GM18861 (cell line): Measurements from ENCODE around the gene DENND2D.

Experiments used
- ATAC-seq: cut with Tn5 transposase; IDR thresholded peaks from one replicate; pipeline ENCODE4 v1.9.1; 2021; ENCODE audit not compliant: unreplicated experiment

The DENND2D gene

DNA sequence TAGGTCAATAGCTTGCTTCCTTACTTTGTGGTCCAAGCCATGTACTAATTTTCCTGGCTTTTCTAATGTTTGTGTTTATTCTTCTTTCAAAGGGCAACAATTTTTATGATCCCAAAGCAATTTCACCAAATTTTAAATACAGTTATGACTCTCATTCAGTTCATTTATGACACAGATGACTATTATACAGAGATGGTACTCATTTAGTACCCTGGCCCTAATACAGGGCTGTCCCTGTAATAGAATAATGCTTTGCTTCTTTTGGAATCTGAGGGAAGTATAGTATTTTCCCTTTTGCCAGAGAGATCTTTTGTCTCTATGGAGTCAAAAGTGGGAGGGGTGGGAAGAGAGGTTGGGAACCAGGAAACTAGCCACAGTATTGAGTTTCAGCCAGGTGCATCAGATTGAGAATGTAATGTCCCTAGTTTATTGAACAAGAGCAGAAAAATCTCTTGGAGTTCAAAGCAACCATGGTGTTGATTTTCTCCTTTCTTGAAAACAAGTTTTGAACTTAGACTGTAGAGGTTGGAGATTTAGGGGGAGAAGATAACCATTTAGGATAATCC lies 20.4 kb downstream of the DENND2D start:
- no peak for ATAC-seq

DNA sequence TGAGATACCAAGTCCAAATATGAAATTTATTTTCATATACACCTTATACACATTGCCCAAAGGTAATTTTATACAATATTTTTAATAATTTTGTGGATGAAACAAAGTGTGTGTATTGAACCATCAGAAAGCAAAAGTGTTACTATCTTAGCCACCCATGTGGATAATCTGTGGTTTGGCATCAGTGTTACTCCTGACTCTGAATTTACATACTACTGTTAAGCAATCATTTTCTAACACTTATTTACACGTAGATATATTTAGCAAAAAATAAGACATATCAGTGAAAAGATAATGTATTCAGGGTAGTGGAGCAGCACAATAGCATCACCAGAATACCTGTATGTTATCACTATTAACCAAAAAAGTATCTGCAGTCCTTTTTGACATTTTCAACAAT lies 23.8 kb downstream of the DENND2D start:
- peak; percentile 73 for ATAC-seq

DNA sequence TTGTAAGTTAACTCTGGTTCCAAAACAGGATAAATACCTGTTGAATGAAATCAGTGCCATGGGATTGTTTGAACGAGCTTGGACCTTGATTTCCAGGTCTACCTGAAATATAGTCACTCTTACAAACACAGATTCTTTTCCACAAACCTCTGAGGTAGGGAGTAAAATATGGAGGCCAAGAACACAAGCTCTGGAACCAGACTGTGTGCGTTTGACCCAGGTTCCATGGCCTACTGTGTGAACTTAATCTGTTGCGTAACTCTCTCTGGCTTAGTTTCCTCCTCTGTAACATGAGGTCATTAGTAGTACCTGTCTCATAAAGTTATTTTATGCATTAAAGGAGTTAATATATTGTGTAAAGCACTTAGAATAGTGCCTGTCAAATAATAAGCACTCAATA lies 25.1 kb downstream of the DENND2D start:
- no peak for ATAC-seq

DNA sequence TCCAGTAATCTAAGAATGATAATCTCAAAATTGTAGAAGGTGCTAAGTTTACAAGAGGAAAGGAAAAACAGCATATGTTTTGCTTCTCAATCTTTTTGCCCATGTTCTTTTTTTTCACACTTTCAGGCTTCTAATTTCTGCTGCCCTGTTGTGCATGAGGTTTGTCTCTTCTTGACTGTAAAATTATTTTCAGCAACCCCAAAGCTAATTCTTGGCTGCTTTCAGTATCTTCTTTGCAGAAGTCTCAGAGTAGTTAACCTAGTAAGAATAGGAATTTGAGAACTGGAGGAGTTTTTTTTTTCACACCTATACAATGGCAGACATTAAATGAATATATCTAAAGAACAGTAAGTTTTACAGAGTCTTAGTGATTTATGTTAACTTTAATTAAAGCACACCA lies 26.4 kb downstream of the DENND2D start:
- no peak for ATAC-seq

DNA sequence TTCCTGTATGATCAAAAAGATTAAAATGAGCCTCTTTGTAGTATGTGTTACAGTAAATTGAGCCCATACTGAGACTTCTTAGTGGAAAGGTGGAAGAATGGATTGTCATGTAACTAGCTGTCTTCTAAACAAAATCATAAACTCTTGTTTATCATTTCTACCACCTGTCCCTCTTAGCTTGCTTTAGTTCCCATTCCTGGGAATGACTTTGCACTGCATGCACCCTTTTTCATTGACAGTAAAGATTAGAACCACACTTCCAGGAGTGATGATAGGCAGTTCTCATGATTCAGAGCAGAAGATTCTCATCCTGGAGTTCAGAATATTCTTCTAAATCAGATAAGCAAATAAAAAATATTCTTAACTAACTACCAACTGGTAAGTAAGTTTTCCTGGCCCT lies 28.0 kb downstream of the DENND2D start:
- ATAC-seq, result no peak

DNA sequence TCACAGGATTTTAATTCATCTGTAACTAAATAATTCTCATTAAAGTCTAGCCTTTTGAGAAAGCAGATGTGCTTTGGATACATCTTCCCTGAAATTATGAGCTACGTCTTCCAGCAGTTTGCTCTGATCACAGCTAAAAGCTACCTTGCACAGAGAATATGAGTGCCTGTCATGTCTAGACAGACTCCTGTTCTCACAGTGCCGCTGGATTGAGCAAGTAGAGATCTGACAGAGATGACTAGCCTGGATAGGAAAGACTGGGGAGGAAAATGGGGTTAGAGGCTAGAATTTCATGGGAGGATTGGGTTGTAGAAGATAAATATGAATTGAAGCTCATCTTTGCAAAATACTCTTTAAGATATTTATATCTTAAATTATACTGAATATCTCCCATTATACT lies 36.3 kb downstream of the DENND2D start:
- ATAC-seq, result no peak

DNA sequence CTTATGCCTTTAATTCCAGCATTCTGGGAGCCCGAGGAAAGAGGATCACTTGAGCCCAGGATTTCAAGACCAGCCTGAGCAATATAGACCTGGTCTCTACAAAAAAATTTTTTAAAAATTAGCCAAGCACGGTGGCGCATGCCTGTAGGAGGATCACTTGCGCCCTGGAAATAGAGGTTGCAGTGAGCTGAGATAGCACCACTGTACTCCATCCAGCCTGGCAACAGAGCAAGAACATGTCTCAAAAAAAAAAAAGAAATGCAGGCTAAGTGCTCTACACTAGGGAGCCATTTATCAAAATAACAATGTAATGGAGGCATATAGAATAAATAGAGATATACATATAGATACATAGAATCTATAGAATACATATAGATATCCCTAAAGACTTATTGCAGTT lies 37.1 kb downstream of the DENND2D start:
- ATAC-seq, result no peak

DNA sequence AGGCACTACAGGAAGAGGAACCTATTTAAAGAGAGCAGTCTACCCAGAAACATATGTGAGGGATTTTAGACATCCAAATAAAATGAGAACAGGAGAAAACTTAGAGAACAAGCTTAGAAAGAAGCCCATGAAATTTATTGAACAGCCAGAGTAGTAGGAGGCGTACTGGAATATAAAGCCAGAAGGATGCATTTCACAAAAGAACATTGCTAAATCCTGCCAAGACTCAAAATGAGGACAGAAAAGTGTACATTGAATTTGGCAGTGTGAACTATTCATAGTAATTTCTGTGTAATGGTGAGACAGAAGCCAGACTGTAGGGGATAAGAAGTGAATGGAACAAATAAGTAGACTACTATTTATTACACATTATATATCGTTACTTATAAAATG lies 38.0 kb downstream of the DENND2D start:
- ATAC-seq, result no peak

DNA sequence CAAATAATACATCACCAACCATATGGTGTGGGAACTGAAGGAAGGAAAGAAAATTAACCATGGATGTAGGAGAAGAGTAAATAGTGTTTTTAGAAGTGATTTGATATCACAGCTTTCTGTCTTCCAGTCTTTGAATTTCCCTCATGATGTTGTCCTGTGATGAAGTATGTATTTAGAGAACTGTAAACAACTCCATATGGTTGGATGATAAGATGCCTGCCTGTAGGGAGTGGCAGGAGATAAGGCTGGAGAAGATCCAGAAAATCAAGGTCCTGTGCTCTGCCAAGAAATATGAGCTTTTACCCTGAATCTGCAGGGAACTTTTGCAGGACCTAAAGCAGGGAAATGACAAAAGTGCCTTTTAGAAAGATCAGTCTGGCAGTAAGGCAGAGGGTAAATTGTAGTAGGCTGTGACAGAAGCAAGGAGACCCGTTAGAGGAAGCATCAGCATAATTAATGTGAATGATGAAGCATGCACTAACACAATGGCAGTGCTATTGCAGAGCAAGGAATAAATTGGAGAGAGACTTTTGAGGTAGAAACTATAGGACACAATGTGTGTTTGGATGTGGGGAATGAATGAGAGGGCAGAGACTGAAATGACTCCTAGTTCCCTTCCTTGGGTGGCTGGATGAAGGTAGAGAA lies 38.5 kb downstream of the DENND2D start:
- ATAC-seq, result no peak

DNA sequence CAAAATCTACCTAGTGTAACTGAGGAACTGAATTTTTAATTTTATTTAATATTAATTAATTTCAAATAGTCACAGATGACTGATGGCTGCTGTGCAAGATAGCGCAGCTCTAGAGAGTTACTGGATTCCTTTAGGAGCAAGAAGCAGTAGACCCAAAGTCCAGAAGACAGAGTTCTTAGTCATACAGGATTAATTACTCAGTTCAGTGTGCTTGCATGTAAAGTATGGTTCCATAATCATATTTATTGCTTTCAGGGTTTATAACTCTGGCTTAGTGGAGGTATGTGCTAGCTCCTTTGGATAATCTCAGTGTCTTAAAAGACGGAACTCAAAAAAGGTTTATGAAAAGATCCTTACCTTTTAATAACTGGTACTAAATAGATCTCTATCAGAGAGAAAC lies 43.0 kb downstream of the DENND2D start:
- ATAC-seq, result no peak

DNA sequence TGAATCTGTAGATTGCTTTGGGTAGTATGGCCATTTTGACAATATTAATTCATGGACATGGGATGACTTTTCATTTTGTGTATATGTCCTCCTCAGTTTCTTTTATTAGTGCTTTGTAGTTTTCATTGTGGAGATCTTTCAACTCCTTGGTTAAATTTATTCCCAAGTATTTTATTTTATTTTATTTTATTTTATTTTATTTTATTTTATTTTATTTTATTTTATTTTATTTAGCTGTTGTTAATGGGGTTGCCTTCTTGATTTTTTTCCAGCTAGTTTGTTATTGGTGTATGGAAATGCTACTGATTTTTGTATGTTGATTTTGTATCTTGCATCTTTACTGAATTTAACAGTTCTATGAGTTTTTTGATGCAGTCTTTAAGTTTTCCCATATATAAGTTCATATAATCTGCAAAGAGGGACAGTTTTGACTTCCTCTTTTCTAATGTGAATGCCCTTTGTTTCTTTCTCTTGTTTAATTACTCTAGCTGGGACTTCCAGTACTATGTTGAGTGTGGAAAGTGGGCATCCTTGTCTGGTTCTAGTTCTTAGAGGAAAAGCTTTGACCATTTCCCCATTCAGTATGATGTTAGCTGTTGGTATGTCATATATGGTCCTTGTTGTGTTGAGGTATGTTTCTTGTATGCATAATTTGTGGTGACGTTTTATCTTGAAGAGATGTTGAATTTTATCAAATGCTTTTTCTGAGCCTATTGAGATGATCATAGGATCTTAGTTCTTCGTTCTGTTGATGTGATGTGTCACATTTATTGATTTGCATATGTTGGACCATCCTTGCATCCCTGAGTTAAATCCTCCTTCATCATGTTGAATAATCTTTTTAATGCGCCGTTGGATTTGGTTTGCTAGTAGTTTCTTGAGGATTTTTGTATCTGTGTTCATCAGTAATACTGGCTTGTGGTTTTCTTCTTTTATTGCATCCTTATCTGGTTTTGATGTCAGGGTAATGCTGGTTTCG lies 46.1 kb downstream of the DENND2D start:
- no peak for ATAC-seq

DNA sequence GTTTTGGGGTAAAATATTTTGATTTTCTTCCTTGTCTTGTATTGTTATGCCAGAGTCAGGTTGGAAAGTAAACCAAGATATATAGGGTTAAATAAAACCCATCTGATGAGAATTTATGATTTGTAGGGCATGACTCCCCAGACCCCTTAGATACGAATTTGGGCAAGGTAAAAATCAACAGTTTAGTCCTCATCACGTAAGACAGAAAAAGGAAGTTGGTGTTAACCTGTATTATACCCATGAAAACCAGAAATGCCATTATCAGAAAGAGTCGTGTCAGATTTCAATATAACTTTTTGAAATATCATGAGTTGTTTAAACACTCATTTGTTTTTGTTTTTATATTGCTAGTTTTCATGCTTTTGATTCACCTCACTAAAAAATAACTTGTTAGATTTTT lies 48.6 kb downstream of the DENND2D start:
- ATAC-seq, result no peak

DNA sequence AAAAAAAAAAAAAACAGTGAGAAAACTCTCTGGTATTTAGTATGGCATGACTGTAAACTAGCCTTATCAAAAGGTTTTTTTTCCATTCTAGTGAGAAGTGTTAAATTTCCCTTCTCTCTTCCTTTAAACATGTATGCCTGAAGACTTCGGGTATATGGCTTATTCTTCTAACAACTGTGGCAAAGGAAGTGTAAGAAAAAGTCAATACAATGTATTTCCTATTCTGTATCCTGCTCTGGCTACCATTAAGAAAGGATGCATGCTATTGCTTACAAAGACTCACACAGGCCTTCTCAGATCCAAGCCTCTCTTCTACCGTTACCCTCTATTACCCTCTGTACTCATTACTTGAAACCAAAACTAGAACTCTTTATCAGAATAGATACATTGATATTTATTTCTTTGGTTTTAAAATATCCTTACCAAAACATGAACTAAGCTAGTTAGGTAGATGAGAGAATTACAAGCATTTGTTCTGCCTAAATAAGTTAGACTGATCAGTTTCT lies 52.0 kb downstream of the DENND2D start:
- ATAC-seq, result peak; percentile 64

DNA sequence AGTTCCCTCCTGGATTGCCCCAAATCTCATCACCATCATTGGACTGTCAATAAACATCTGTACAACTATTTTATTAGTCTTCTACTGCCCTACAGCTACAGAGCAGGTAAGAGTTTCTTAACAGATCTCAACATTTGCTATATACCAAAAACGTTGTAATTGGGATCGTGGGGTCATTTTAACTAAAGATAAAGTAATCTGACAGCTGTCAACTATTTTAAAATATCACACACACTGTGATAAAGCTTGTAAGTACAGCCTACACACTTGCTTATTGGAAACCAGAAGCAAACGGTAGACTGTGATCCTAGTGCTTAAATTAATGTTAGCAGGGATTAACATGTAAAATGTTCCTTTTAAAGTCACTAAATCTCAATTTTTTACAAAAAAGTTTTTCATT lies 52.5 kb downstream of the DENND2D start:
- no peak for ATAC-seq

DNA sequence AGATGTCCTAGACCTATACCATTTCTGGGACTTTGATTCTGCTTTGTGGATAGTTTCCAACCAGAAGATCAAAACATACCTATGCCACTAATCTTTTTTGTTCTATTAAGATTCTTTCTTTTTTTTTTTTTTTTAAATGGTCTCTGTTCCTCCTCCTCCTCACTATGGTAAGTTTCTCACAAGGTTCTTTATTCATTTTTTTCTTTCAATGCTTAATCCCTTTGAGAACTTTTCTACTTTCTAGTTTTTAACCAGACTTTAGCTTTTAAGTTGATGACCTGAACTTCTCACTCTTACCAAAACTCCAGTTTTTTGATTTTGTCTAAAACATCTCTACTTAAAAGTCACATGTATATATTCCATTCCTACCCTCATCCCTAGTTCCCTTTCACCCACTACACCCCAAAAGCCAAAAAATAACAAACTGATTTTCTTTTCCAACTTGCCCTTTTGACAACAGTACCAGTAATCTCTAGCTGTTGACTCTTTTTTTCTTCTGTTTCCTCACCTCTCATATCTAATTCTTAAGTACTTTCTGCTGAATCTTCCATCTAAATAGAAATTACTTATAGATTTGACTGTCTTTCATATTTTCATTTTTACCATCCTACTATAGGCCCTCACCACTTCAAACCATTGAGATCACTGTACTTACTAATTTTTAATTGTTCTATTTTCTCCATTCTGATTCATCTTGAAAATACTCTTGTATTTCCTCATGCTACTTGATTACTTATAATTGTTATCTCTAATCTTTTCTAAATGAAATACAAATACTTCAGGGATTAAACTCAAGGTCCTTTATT lies 54.3 kb downstream of the DENND2D start:
- ATAC-seq, result no peak

DNA sequence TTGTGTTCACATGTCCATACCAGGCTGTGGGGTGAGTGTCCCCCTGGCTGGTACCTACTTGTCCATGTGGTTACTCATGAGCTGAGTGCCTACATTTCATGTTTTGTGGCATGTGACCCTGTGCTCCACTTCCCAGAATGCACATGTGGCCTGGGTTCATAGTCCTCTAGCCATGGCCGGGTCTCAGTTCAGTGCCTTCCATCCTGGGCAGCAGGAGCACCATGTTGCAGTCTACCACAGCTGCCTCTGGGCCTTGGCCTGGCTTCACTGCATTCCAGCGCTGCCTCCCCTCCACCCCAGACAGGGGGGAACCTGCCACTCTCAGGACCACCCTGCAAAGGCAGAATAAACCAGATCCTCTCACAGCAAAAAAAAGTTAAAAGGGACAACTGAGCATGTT lies 54.9 kb downstream of the DENND2D start:
- no peak for ATAC-seq

DNA sequence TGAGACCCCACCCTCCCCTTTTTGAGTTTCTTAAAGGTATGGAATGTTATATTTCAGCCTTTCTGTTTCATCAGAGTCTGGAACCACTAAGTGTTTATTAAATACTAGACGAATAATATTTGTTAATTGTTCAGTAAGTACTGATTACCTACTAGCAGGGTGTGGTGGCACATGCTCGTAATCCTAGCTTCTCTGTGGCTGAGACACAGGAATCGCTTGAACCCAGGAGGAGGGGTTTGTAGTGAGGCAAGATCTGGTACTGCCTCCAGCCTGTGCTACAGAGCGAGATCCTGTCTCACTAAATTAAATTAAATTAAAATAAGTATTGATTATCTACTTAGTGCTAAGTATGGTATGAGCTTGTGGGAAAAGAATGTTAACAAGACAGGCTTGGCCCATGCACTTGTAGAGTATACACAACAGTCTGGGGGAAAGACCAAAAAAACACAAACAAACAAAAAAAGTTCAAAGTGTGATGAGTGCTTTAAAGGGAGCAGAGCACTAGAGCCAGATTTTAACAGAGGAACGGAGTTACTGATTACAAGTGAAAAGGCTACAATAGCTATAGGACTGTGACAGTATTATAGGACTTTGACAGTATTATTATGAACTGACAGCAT lies 58.0 kb downstream of the DENND2D start:
- ATAC-seq, result no peak

DNA sequence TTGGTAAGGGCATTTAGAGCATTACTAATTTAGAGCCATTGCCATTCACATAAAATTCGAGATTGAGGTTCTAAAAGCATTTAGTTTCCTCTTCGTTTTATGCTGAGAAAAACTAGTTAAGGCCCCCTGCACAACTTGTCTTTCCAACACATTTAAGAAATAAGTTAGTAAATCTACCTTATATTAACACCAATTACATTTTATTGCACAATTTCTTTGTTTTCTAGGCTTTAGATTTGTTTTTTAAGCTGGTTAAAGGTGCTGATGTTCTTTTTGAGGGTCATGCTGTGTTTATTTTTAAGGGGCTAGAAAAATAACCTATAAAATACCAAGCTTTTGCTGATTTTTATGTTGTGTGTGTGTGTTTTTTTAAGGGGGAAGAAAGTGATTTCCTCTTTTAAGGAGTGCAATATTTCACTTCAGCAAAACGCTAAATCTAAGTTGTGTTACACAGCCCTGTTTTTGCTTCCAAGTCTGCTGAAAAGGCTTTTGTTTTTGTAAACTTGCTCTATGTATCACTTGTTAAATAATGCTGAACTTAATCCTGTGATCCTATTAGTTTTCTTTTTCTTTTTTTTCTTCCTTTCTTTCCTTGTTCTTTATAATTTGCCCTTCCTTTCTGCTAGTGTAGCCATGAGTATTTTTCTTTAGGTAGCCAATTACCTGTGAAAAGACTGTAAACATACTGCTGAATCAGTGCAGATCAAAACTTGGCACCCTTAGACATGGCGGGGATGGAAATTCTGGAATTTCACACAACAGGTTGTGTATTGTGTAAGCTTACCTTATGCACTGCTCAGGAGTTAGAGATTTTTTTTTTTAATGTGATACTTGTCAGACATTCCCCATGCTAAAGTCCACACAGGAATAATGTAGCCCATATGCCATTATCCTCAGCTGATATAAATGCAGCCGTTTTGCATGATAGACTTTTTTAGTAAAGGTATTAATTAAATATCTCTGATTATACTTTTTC lies 58.9 kb downstream of the DENND2D start:
- no peak for ATAC-seq

DNA sequence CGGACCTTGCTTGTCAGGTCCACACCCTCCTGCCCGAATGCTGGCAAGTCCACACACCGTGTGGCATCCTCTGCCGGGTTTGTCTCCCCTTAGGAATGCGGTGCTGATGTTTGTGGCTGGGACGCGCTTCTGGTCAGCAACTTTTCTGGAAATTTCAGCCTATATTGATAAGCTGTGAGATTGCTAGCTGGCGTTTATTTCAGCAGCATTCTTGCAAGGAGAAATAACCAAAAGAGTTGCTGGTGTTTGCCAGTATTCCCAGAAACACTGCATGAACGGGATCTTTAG lies 59.8 kb downstream of the DENND2D start:
- ATAC-seq, result peak; percentile 10
